Tibial nerve (tissue), 4 donors: ENCODE data around the gene MRPL44. TPM values are rescaled to one million over a fixed set of nuclear protein-coding genes. Genes with fewer than 3 reads are reported as not detected.

Experiments used
- DNase-seq, 2 donors: peaks; one replicate each; pipeline ENCODE4 v3.0.0-alpha.2; 2019; ENCODE audit warnings: low spot score in 2 of 2
- H3K27ac ChIP-seq, 4 donors: fragments of 200-600 bp; sonication (generic) in 3 of 4; one replicate each; pipeline ENCODE4 v1.5.1; 2017 to 2019; ENCODE audit warnings: mild to moderate bottlenecking in 1 of 4
- H3K27me3 ChIP-seq, 2 donors: fragments of 200-600 bp; sonication (generic) in 1 of 2; one replicate each; pipeline versions ENCODE4 v1.5.1 to v1.6.0; 2017 to 2019
- H3K36me3 ChIP-seq, 3 donors: fragments of 200-600 bp; sonication (generic); one replicate each; pipeline ENCODE4 v1.5.1; 2018 to 2019
- H3K4me1 ChIP-seq, 4 donors: fragments of 200-600 bp; sonication (generic) in 3 of 4; one replicate each; pipeline ENCODE4 v1.5.1; 2017 to 2019
- H3K4me3 ChIP-seq, 4 donors: fragments of 200-600 bp; sonication (generic) in 3 of 4; one replicate each; pipeline ENCODE4 v1.5.1; 2017 to 2019; ENCODE audit warnings: mild to moderate bottlenecking in 1 of 4, moderate library complexity in 1 of 4
- H3K9me3 ChIP-seq, 4 donors: fragments of 200-600 bp; sonication (generic) in 3 of 4; one replicate each; pipeline ENCODE4 v1.5.1; 2017 to 2019
- EP300 ChIP-seq, 2 donors: sonication (generic); formaldehyde crosslinking; IDR thresholded peaks; one replicate each; pipeline ENCODE4 v1.6.1; 2017; ENCODE audit warnings: antibody characterized with exemption in 2 of 2, mild to moderate bottlenecking in 1 of 2
- POLR2A ChIP-seq, 2 donors: fragments of 450-650 bp; IDR thresholded peaks; one replicate each; pipeline ENCODE4 v1.6.1; 2017; ENCODE audit warnings: antibody characterized with exemption in 2 of 2, mild to moderate bottlenecking in 2 of 2, moderate library complexity in 2 of 2
- WGBS, 2 donors: methylation state at CpG; one replicate each; pipeline ENCODE4 v1.1.5; 2018; 5-methylcytosine and 5-hydroxymethylcytosine counted together
- total RNA-seq, 4 donors: library from RNA; depleted of rRNA; stranded (reverse); fragments of >200 nt; gene quantifications; one replicate each; pipeline ENCODE4 v1.1.0, GENCODE V29; 2016
- TF ChIP-seq, protein P1 (sequence below), 5 experiments: fragments of 200-600 bp in 3 of 5; fragments of 450-650 bp in 2 of 5; sonication (generic) in 3 of 5; IDR thresholded peaks; one replicate each; pipeline ENCODE4 v1.5.1; 2016 to 2019; ENCODE audit warnings: antibody characterized with exemption in 5 of 5, mild to moderate bottlenecking in 3 of 5, moderate library complexity in 2 of 5

The MRPL44 gene
- total RNA-seq, 4 donors from 2014 or later: 17.7 to 27.3 (median 20.2) TPM

DNA sequence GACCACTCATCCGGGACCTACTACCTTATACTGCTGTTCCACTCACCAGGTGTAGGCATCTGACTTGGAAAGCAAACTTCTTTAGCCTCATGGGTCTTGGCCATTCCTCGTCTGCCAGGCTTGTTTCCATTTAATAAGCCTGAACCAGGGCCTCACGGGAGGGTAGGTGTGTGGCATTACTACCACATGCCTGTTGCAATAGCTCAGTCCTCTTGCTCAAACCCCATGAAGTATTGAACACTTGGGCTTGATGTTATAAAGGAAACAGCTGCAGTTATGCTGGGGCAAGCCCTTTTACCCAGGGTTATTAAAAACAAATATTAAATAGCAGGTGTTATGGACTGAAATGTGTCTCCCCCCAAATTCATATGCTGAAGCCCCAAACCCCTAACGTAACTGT, 21.2 kb downstream of the MRPL44 start:
- WGBS, 2 donors: 82 to 89% methylated on average over 4 of the region's 4 CpGs
- TF ChIP-seq, protein P1, sequence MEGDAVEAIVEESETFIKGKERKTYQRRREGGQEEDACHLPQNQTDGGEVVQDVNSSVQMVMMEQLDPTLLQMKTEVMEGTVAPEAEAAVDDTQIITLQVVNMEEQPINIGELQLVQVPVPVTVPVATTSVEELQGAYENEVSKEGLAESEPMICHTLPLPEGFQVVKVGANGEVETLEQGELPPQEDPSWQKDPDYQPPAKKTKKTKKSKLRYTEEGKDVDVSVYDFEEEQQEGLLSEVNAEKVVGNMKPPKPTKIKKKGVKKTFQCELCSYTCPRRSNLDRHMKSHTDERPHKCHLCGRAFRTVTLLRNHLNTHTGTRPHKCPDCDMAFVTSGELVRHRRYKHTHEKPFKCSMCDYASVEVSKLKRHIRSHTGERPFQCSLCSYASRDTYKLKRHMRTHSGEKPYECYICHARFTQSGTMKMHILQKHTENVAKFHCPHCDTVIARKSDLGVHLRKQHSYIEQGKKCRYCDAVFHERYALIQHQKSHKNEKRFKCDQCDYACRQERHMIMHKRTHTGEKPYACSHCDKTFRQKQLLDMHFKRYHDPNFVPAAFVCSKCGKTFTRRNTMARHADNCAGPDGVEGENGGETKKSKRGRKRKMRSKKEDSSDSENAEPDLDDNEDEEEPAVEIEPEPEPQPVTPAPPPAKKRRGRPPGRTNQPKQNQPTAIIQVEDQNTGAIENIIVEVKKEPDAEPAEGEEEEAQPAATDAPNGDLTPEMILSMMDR (IDR thresholded peaks at IDR 0.05): no peak
- TF ChIP-seq EP300 (IDR thresholded peaks at IDR 0.05) (no peak), POLR2A (IDR thresholded peaks at IDR 0.05) (no peak)
- H3K9me3 ChIP-seq: no peaks in the 10 kb centered on the region
- H3K27ac ChIP-seq: no peak overlapping the region
- no peaks in the 10 kb centered on the region for H3K27me3 ChIP-seq
- no peak for DNase-seq
- peaks cover 0 to 28% (median 0%) of the 10 kb centered on the region in 3 donors for H3K36me3 ChIP-seq
- H3K4me3 ChIP-seq: no peak overlapping the region
- H3K4me1 ChIP-seq: peaks cover 0 to 7% (median 0%) of the 10 kb centered on the region in 4 donors

DNA sequence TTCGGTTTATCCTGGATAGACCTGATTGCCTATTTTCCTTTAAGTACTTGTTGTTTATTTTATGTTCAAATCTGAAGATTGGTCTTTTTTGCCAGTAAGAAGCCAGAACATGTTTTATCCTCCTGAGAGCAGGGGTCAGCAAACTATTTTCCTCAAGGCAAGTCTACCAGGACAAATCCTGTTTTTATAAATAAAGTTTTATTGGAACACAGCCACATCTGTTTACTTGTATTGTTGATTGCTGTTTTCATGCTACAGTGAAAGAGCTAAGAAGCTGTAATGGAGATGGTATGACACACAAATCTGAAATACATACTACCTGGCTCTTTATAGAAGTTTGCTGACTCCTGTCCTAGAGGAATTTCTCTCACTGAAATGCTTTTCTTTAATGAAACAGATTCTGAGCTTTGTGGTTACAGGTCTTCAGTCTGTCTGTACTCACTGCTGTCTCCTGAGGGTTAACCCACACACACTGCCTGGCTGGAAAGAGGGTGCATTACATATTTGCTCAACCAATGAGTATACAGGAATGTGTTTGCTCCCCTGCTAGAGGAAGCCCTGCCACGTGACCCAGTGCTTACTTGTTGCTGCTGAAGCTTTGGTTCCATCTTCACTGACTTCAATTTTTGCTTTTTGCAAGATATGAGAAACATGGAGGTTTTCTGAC, 22.6 kb downstream of the MRPL44 start:
- Histone ChIP-seq H3K27ac (no peak overlapping the region), H3K27me3 (no peaks in the 10 kb centered on the region), H3K36me3 (peaks cover 0 to 39% (median 0%) of the 10 kb centered on the region in 3 donors), H3K4me3 (no peak overlapping the region), H3K9me3 (no peaks in the 10 kb centered on the region), H3K4me1 (peaks cover 0 to 7% (median 0%) of the 10 kb centered on the region in 4 donors)
- TF ChIP-seq, protein P1 (IDR thresholded peaks at IDR 0.05): no peak
- no peak for TF ChIP-seq EP300 (IDR thresholded peaks at IDR 0.05)
- no peak for TF ChIP-seq POLR2A (IDR thresholded peaks at IDR 0.05)
- WGBS, 2 donors: 63 to 74% methylated on average over 2 of the region's 2 CpGs
- no peak for DNase-seq

DNA sequence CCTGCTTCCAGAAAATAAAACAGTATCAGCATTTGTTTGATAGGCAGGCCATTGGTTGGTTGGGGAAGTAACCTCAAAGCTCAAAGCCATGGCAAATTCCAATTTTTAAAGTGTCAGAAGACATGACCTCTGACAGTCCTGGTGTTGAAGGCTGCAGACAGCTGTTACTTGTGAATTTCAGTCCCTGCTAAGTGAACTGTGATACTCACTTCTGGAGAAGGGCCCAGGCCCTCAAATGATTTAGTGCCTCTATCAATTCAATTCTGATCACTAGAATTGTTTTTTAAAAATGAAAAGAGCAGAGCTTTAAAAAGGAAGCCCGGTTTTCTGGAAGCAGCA, 23.1 kb downstream of the MRPL44 start:
- TF ChIP-seq EP300 (IDR thresholded peaks at IDR 0.05) (no peak), POLR2A (IDR thresholded peaks at IDR 0.05) (no peak)
- TF ChIP-seq, protein P1 (IDR thresholded peaks at IDR 0.05): no peak
- no peak for DNase-seq
- Histone ChIP-seq H3K27me3 (no peaks in the 10 kb centered on the region), H3K36me3 (peaks cover 0 to 41% (median 0%) of the 10 kb centered on the region in 3 donors), H3K9me3 (no peaks in the 10 kb centered on the region), H3K4me1 (peaks cover 0 to 7% (median 0%) of the 10 kb centered on the region in 4 donors), H3K4me3 (no peak overlapping the region), H3K27ac (no peak overlapping the region)
- 83 to 95% methylated on average over 1 of the region's 1 CpG for WGBS, 2 donors

DNA sequence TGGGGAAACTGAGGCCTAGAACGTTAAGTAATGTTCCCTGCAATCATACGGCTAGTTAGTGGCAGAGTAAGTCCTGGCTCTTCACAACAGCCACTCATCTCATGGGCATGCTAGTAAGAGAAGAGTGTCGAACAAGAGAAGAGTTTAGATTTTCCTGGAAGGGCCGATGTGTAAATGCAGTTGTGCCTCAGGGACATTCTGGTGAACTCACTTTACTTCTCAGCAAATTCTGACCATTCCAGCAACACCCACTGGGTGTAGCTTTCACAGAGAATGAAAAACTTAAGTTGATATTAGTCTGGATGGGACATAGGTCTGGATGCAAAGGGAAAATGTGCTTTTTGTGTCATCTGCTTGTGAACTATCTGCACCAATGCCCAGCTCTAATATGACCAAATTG, 23.5 kb downstream of the MRPL44 start:
- no peak for DNase-seq
- Histone ChIP-seq H3K36me3 (peaks cover 0 to 41% (median 0%) of the 10 kb centered on the region in 3 donors), H3K27me3 (no peaks in the 10 kb centered on the region), H3K9me3 (no peaks in the 10 kb centered on the region), H3K4me1 (peaks cover 0 to 7% (median 0%) of the 10 kb centered on the region in 4 donors), H3K27ac (no peak overlapping the region), H3K4me3 (no peak overlapping the region)
- TF ChIP-seq, protein P1 (IDR thresholded peaks at IDR 0.05): no peak
- TF ChIP-seq POLR2A (IDR thresholded peaks at IDR 0.05) (no peak), EP300 (IDR thresholded peaks at IDR 0.05) (no peak)
- WGBS, 2 donors: 83 to 85% methylated on average over 4 of the region's 4 CpGs

DNA sequence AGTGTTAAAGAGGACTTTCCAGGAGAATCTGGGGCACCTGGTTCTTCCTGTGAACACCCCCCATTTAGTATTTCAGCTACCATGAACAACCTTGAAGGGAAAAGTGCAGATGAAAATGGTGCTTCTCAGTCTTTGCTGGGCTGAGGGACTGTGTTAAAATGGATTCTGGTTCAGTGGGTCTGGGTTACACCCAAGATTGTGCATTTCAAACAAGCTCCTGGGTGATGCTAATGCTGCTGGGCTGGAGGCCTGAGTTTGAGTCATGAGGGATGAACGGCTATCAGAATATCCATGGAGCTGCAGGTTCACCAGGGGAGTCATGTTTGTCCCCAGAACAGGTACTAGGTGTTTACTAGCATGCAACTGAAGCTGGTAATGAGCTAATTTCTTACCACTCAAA, 24.0 kb downstream of the MRPL44 start:
- DNase-seq: no peak
- 92 to 100% methylated on average over 1 of the region's 1 CpG for WGBS, 2 donors
- Histone ChIP-seq H3K4me3 (no peak overlapping the region), H3K9me3 (no peaks in the 10 kb centered on the region), H3K4me1 (peaks cover 0 to 7% (median 0%) of the 10 kb centered on the region in 4 donors), H3K27ac (no peak overlapping the region), H3K36me3 (peaks cover 0 to 41% (median 0%) of the 10 kb centered on the region in 3 donors), H3K27me3 (no peaks in the 10 kb centered on the region)
- TF ChIP-seq, protein P1 (IDR thresholded peaks at IDR 0.05): no peak
- TF ChIP-seq EP300 (IDR thresholded peaks at IDR 0.05) (no peak), POLR2A (IDR thresholded peaks at IDR 0.05) (no peak)
